NCI-H2107 treated with DMSO at 0.1 percent for 48 hours (cell line): ENCODE results near the gene GRK5.
A peak's percentile ranks its signal among the peaks of the same experiment; 100 is the strongest.
"Not testable (repeated sequence)": the region's sequence is repeated elsewhere in the genome, so short reads cannot be mapped to it uniquely, and the experiment has no call there.

Experiments used
- DNase-seq: peaks from one replicate; lab custom pipeline; 2025; ENCODE audit not compliant: unreplicated experiment; lab: John Stamatoyannopoulos, UW

The GRK5 gene

DNA sequence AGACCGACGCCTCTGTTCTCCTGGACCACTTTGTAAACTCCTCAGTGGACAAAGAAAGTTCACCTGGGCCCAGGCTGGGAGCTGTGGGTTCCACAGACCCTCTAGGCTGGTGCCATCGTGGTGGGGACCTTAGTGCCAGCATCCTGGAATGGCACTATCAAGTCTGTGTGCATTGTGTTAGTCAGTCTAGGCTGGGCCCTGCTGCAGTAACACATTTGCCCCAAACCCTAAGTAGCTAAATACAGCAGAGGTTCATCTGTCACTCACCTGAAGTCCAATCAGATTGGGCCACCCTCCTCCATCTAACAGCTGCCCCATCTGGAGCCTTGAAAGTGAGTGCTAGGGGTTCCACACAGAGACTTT is 224.4 kb downstream of the GRK5 start:
- no peak for DNase-seq

- not testable (repeated sequence) for DNase-seq
Observed at GRCh38 chr10:119434942-119435341, 227.6 kb downstream of the GRK5 start.

DNA sequence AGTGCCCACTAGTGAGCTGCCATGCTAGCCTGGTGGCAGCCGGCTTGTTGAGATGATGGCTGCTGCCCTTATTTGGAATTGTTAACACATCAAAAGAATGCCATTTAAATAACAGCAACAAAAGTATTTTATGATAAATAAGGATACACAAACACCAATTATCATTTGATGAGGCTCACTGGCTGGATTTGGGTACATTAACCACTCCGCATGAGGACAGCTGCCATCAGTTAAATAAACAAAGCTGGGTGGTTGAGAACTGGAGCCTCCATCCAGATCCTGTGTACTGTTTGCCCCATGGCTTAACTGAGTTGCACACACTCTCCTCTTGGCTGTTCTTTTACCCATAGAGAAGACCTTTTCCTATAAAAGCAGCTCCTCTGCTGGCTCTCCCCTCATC is 231.3 kb downstream of the GRK5 start:
- DNase-seq = no peak

GRCh38 chr10:119439922-119440321 is 232.6 kb downstream of the GRK5 start:
- no peak for DNase-seq

GRCh38 chr10:119441151-119441821 is 233.9 kb downstream of the GRK5 start:
- DNase-seq = no peak

- no peak for DNase-seq
Observed at GRCh38 chr10:119441921-119442757, 234.8 kb downstream of the GRK5 start.

GRCh38 chr10:119442758-119443060 is 235.3 kb downstream of the GRK5 start:
- DNase-seq = no peak

- no peak for DNase-seq
Observed at GRCh38 chr10:119443441-119443840, 236.1 kb downstream of the GRK5 start.

- DNase-seq = no peak
Observed at GRCh38 chr10:119443970-119444660, 236.7 kb downstream of the GRK5 start.

DNA sequence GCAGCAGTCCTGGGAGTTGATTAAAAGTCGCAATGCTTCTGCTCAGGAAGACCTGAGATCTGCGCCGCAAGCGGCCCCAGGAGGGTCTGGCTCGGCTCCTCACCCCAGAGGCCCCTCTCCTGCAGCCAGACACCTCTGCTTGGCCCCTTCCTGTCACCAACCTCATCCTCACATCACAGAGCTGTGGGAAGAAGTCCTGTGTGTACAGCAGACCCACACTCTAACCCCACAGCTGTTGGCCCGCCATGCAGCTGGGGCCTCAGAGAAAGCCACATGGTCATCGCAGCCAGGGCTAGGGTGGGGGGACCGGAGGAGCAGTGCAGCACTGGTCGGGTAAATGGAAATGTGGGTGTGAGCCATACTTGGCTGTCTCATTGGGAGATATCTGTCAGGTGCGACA is 237.5 kb downstream of the GRK5 start:
- no peak for DNase-seq

DNA sequence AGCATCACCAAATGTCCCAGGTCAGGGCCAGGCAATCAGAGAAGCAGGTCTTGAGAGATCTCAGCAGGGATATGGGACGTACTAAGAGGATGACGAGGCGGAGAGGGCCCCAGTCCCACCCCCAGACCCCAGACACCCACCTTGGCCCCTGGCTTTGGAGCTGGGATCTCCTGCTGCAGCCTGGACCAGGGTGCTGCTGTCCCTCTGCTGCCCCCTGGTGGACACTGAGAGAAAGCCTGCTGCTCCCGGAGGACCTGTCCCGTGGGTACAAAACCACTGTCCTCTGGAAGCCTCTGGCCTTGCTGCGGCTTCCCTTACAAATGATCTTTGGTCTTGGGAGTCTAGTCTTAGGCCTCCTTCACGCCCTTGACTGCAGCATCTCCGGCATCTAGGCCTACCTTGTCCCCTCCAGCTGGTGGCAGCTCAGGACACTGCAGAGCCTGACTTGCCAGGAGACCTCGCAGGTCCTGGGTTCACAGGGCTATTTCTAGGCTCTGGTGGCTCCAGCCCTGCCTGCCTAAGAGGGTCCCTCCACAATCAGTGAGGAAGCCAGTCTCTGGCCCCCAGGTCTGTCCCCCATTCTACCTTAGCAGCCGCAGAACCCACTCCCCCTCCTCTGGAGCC is 238.1 kb downstream of the GRK5 start:
- peak; percentile 31 for DNase-seq

GRCh38 chr10:119445935-119446317 is 238.6 kb downstream of the GRK5 start:
- no peak for DNase-seq

GRCh38 chr10:119446441-119447277 is 239.3 kb downstream of the GRK5 start:
- no peak for DNase-seq

- DNase-seq = no peak
Observed at GRCh38 chr10:119447421-119447820, 240.1 kb downstream of the GRK5 start.

- DNase-seq = no peak
Observed at GRCh38 chr10:119447823-119448546, 240.6 kb downstream of the GRK5 start.

DNA sequence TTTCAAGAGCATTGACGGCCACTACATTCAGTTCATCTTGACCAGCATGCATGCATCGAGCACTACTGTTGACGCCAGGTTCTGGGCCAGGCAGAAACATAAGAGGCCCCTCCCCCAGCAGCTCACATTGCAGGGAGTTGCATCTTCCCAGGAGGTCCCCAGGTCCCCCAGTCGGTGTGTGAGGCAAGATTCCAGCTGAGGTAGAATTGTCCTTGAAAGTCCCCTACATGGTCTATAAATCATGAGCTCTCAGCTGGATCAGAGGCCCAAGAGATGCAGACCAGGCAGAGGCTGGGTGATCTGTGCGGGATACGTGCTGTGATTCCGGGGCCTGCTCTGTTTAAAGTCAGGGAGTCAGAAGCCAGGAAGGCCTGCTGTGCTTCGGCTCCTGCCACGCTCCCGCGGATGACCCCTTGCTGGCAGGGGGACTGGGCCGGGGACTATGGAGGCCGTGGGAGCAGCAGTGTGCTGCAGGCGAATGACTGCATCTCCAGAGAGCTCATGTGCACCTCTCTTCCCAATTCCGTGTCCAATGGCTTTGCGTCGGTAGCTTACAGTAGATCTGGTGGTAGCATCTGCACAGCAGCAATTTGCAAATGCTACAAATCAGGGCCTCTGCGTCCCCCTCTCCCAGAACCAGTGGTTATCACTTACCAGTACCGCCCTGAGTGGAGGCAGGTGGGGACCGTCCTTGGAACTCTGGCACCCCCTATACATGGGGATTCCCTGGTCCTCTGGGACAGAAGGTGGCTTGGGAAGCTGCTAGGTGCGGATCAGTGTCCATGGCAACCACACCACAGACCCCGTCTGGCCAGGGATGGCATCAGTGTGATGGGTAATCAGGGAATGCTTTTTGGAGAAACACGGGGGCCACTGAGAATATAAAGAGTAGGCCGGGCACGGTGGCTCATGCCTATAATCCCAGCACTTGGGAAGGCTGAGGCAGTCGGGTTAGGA is 241.5 kb downstream of the GRK5 start:
- DNase-seq = no peak

- DNase-seq = peak; percentile 46
Observed at GRCh38 chr10:119449760-119450461, 242.5 kb downstream of the GRK5 start.

- no peak for DNase-seq
Observed at GRCh38 chr10:119450606-119451299, 243.4 kb downstream of the GRK5 start.
